Measurements from ENCODE around the gene CKAP5.

CKAP5 gene

DNA sequence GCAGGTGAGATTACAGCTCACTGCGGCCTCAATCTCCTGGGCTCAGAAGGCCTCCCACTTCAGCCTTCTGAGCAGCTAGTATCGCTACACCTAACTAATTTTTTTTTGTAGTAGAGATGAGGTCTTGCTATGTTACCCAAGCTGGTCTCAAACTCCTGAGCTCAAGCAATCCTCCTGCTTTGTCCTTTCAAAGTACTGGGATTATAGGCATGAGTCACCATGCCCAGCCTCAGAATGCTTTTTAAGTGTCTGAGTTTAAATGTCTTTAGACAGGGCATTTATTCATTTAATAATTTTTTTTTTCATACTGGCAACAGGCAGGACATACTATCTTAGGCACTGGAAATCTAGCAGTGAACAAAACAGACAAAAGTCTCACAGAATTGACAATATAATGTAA, 44.6 kb upstream of the CKAP5 start:
- TF ChIP-seq CTCF (IDR thresholded peaks at IDR 0.05; ENCODE audit: insufficient read depth, low read length, missing control alignments) = no peak
- peak; percentile 4 for DNase-seq (ENCODE audit: low read depth, low spot score)
- CTCF ChIA-PET = interaction anchor here (1.2 to 7.4 kb wide), 8 partner anchors 9 to 272 kb away, joined by 3 to 152 read pairs (median 6); no protein-coding TSS in a partner anchor
- no peak overlapping the region for H3K4me3 ChIP-seq (ENCODE audit: low read depth, low read length)
- POLR2A ChIA-PET = interaction anchor here (0.6 kb wide), 1 partner anchor 260 kb away, joined by 3 read pairs; no protein-coding TSS in a partner anchor

DNA sequence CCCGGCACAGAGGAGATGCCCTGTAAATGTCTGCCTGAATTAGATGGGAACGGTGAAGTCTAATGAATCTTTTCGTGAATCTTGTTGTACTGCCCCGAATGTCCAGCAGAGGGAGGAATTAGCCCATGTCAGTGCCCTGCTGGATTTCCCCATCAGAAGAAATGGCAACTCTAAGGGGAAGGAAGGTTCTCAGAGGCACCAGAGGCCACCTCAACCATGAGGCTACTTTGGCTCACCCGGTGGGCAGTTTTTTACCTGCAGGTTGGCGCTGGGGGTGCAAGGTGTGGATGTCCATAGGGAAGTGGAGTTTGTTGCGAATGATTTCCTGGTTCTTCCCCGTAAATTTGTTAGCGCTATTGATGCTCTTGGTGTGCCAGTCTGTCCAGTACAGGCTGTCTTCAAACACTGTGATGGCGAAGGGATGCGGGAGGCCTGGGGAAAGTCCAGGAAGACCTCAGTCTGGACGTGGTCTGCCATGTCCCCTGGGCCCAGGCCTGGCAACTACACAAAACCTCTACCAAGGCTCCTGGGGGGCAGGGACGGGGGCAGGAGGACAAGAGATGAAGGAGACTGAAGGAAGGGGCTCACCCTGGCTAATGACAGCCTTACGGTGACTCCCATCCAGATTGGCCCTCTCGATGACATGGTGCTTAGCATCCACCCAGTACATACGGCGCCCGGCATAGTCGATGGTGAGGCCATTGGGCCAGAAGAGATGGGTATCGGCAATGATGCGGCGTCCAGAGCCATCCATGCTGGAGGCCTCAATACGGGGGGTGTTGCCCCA, 43.8 kb upstream of the CKAP5 start:
- H3K4me3 ChIP-seq (ENCODE audit: low read depth, low read length) = no peak overlapping the region
- POLR2A ChIA-PET = no interaction called here
- DNase-seq (ENCODE audit: low read depth, low spot score) = peak; percentile 7
- CTCF ChIA-PET = interaction anchor here (1.0 to 11.4 kb wide), 10 partner anchors 9 to 273 kb away, joined by 3 to 181 read pairs (median 10); no protein-coding TSS in a partner anchor
- TF ChIP-seq CTCF (IDR thresholded peaks at IDR 0.05; ENCODE audit: insufficient read depth, low read length, missing control alignments) = peak; percentile 77

DNA sequence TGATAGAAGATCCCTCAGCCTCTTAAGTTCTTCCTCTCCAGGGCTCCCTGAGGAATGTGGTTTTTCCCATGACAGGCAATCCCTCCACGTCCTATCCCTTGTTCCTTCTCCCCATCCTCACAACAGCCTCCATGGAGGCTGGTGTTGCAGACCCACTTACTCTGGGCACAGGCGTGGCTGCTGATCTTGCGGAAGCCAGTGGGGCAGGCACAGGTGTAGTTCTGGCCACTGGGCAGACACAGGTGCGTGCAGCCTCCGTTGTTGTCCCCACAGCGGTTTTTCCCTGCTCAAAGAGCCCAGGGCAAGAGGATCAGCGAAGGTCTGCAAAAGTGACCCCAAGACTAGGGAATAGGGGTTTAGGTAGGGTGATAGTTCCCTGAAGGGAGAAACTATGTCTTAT, 43.2 kb upstream of the CKAP5 start:
- H3K4me3 ChIP-seq (ENCODE audit: low read depth, low read length) = no peak overlapping the region
- POLR2A ChIA-PET = no interaction called here
- no peak for DNase-seq (ENCODE audit: low read depth, low spot score)
- TF ChIP-seq CTCF (IDR thresholded peaks at IDR 0.05; ENCODE audit: insufficient read depth, low read length, missing control alignments) = no peak
- CTCF ChIA-PET = interaction anchor here (1.0 to 11.4 kb wide), 5 partner anchors 21 to 274 kb away, joined by 3 to 181 read pairs (median 14); no protein-coding TSS in a partner anchor

DNA sequence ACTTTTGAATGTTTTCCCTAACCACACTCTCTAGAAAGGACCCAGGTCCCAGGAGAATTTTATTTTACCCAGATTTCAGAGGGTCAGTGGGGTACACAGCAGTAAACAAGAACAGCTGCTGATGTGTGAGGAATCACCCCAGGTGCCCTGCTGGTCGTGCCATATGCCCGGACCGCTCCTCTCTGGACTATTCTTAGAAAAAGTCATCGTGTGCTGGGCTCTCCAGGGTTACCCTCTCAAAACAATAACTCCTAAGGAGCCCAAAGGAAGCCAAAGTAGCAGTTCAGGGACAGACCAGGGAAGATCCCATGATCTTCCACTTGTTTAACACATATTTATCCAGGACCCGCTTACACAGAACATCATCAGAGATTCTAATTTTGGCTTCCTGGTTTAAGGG, 42.6 kb upstream of the CKAP5 start:
- POLR2A ChIA-PET = no interaction called here
- no peak for TF ChIP-seq CTCF (IDR thresholded peaks at IDR 0.05; ENCODE audit: insufficient read depth, low read length, missing control alignments)
- no peak overlapping the region for H3K4me3 ChIP-seq (ENCODE audit: low read depth, low read length)
- no peak for DNase-seq (ENCODE audit: low read depth, low spot score)
- CTCF ChIA-PET = interaction anchor here (0.7 to 11.4 kb wide), 9 partner anchors 13 to 376 kb away, joined by 3 to 181 read pairs (median 5); no protein-coding TSS in a partner anchor

DNA sequence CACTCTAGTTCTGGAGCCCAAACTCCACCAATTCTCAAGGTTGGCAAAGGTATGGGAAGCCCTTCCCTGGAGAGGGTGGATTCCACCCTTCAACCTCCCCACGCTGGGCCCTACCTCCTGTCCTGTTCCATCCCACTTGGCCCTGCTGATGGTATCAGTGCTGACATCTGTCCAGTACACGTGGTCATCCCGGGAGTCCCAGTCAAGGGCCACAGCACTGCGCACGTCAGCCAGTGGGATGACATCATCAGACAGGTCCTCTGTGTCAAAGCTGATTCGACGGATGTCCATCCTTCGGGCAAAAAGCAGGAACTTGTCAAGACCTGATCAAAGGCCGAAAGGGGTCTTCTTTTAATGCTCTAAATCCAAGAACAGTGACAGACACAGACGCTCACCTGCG, 40.1 kb upstream of the CKAP5 start:
- no peak for TF ChIP-seq CTCF (IDR thresholded peaks at IDR 0.05; ENCODE audit: insufficient read depth, low read length, missing control alignments)
- DNase-seq (ENCODE audit: low read depth, low spot score) = no peak
- ChIA-PET CTCF (interaction anchor here (1.1 to 11.4 kb wide), 6 partner anchors 14 to 469 kb away, joined by 3 to 181 read pairs (median 4); no protein-coding TSS in a partner anchor), POLR2A (no interaction called here)
- no peak overlapping the region for H3K4me3 ChIP-seq (ENCODE audit: low read depth, low read length)

DNA sequence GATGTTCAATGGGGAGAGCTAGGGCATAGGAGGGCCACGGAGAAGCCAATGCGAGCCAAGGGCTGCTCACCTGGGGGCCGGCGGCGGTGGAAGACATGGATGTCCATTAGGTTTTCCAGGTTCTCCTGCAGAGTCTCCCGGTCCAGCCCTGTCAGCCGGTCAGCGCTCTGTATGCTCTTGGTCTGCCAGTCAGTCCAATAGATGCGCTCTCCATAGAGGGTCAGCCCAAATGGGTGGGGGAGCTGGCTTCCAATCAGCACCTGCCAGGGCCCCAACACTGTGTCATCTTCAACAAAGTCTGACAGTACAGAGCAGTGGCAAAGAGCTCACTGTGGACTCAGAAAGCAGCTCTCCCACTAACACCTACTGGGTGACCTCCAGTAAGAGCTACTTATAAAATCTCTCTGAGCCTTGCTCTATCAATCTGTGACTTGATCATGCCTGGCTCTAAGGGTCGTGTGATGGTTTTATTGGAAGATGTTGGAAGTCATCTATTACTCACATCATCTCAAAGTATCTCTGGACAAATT, 33.0 kb upstream of the CKAP5 start:
- no peak for TF ChIP-seq CTCF (IDR thresholded peaks at IDR 0.05; ENCODE audit: insufficient read depth, low read length, missing control alignments)
- no peak for DNase-seq (ENCODE audit: low read depth, low spot score)
- ChIA-PET CTCF (interaction anchor here (1.5 to 11.4 kb wide), 3 partner anchors 37 to 284 kb away, joined by 3 to 181 read pairs (median 106); no protein-coding TSS in a partner anchor), POLR2A (interaction anchor here (0.6 kb wide), 1 partner anchor 286 kb away, joined by 4 read pairs; no protein-coding TSS in a partner anchor)
- H3K4me3 ChIP-seq (ENCODE audit: low read depth, low read length) = no peak overlapping the region
